Esophagus squamous epithelium (tissue), 4 donors: ENCODE results near the gene C12orf42.

Source experiments
- POLR2A ChIP-seq, 4 donors: fragments of 450-650 bp; IDR thresholded peaks; one replicate each; pipeline ENCODE4 v1.6.1; 2017; ENCODE audit warnings: antibody characterized with exemption in 4 of 4, mild to moderate bottlenecking in 4 of 4, moderate library complexity in 3 of 4
- TF ChIP-seq, protein P1 (sequence below), 6 experiments: fragments of 450-650 bp in 4 of 6; fragments of 200-600 bp in 2 of 6; sonication (generic) in 2 of 6; IDR thresholded peaks; one replicate each; pipeline ENCODE4 v1.5.1; 2016 to 2019; ENCODE audit warnings: antibody characterized with exemption in 6 of 6, mild to moderate bottlenecking in 4 of 6, moderate library complexity in 4 of 6

DNA sequence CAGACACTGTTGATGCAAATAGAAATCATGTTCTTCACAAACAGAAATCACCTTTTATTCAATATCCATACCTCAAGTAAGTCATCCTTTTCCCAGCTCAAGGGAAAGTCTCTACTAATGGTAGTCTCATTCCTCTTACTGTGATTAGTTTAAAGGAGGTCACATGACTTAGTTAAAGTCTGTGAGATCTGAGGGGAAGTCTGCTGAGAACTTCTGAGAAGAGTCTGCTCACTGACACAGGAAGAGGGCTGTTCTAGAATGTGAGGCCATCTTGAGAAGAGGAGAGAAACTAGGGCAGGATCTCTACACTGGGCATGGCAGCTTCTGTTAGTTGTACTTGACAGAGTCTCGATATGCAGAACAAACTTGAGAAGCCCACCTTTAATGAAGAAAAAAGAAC, 146.8 kb downstream of the C12orf42 start:
- TF ChIP-seq, protein P1, sequence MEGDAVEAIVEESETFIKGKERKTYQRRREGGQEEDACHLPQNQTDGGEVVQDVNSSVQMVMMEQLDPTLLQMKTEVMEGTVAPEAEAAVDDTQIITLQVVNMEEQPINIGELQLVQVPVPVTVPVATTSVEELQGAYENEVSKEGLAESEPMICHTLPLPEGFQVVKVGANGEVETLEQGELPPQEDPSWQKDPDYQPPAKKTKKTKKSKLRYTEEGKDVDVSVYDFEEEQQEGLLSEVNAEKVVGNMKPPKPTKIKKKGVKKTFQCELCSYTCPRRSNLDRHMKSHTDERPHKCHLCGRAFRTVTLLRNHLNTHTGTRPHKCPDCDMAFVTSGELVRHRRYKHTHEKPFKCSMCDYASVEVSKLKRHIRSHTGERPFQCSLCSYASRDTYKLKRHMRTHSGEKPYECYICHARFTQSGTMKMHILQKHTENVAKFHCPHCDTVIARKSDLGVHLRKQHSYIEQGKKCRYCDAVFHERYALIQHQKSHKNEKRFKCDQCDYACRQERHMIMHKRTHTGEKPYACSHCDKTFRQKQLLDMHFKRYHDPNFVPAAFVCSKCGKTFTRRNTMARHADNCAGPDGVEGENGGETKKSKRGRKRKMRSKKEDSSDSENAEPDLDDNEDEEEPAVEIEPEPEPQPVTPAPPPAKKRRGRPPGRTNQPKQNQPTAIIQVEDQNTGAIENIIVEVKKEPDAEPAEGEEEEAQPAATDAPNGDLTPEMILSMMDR (IDR thresholded peaks at IDR 0.05), result no peak
- TF ChIP-seq POLR2A (IDR thresholded peaks at IDR 0.05), result no peak
